Endothelial cell of umbilical vein (primary cell): Measurements from ENCODE around the gene TUBB2A. TPM values are rescaled to one million over a fixed set of nuclear protein-coding genes. Genes with fewer than 3 reads are reported as not detected.
"Not testable (repeated sequence)": the region's sequence is repeated elsewhere in the genome, so short reads cannot be mapped to it uniquely, and the experiment has no call there.

Source experiments
- BruUV-seq: library from RNA; stranded (reverse); fragments of 400-500 nt; replicated peaks from 2 replicates; lab custom pipeline; 2021; lab: Mats Ljungman, UMichigan
- CTCF ChIA-PET: fragments of 300-600, 350-600 bp; sonication (Branson Sonifier 250); formaldehyde crosslinking; loops from one replicate; lab custom pipeline; 2021; ENCODE audit warnings: antibody characterized with exemption, inconsistent platforms; lab: Charles Lee
- POLR2A ChIA-PET: fragments of 300-600, 350-600 bp; sonication (Branson Sonifier 250); formaldehyde crosslinking; loops from one replicate; lab custom pipeline; 2021; ENCODE audit warnings: antibody characterized with exemption, inconsistent platforms; lab: Charles Lee
- DNase-seq: peaks from one replicate; pipeline ENCODE4 v3.0.0-alpha.2; 2011; ENCODE audit warnings: low read depth, low spot score
- FAIRE-seq: peaks from 2 replicates; lab custom pipeline; 2011; peaks lifted over from hg19 to GRCh38; lab: Jason Lieb, UNC
- H2AFZ ChIP-seq: 2 replicates; pipeline ENCODE4 v1.6.0; 2012; ENCODE audit warnings: low read depth, low read length, control low read depth, inconsistent platforms
- H3K27ac ChIP-seq: 2 replicates; pipeline ENCODE4 v1.5.1; 2011; ENCODE audit warnings: low read depth, mild to moderate bottlenecking, control low read depth, low read length, moderate library complexity; ENCODE audit not compliant: insufficient read depth
- H3K27me3 ChIP-seq, 2 experiments: 2 replicates each; pipeline versions ENCODE4 v1.6.0 to v1.6.1; 2011; ENCODE audit warnings: low read length in 2 of 2, mixed read lengths in 1 of 2; ENCODE audit not compliant: control insufficient read depth in 2 of 2, insufficient read depth in 2 of 2
- H3K36me3 ChIP-seq, 2 experiments: 2 replicates in 1 of 2; 3 replicates in 1 of 2; pipeline ENCODE4 v1.5.1; 2011; ENCODE audit warnings: low read length in 2 of 2, mild to moderate bottlenecking in 1 of 2, moderate library complexity in 1 of 2; ENCODE audit not compliant: control insufficient read depth in 2 of 2, insufficient read depth in 2 of 2; ENCODE audit errors: extremely low read depth in 1 of 2
- H3K4me1 ChIP-seq: 3 replicates; pipeline ENCODE4 v1.5.1; 2011; ENCODE audit warnings: mild to moderate bottlenecking, low read length; ENCODE audit not compliant: control insufficient read depth, insufficient read depth; ENCODE audit errors: extremely low read depth
- H3K4me2 ChIP-seq: 2 replicates; pipeline ENCODE4 v1.6.1; 2011; ENCODE audit warnings: low read length, control low read depth, mixed read lengths; ENCODE audit not compliant: insufficient read depth
- H3K4me3 ChIP-seq, 3 experiments: fragments of 200-600 bp in 1 of 3; sonication (generic), shearing (Covaris generic) in 1 of 3; replicated peaks in 1 of 3; 2 replicates each; pipeline ENCODE4 v1.5.1; 2011 to 2016; ENCODE audit warnings: control low read depth in 3 of 3, low read length in 3 of 3, mild to moderate bottlenecking in 2 of 3, inconsistent platforms in 1 of 3, low read depth in 1 of 3, moderate library complexity in 1 of 3; ENCODE audit not compliant: insufficient read depth in 1 of 3
- H3K79me2 ChIP-seq: 2 replicates; pipeline ENCODE4 v1.6.0; 2012; ENCODE audit warnings: low read length, inconsistent platforms; ENCODE audit not compliant: control insufficient read depth, insufficient read depth
- H3K9ac ChIP-seq: replicated peaks from 2 replicates; pipeline ENCODE3; 2011; ENCODE audit warnings: low read length, control low read depth; ENCODE audit not compliant: insufficient read depth; ENCODE audit errors: extremely low read depth
- H3K9me1 ChIP-seq: replicated peaks from 3 replicates; pipeline ENCODE4 v1.6.0; 2011; ENCODE audit warnings: mild to moderate bottlenecking, low read length; ENCODE audit not compliant: control insufficient read depth, insufficient read depth; ENCODE audit errors: extremely low read depth
- H3K9me3 ChIP-seq: replicated peaks from 2 replicates; pipeline ENCODE4 v1.5.1; 2012; ENCODE audit warnings: low read length, inconsistent platforms; ENCODE audit not compliant: control insufficient read depth, insufficient read depth
- H4K20me1 ChIP-seq: replicated peaks from 2 replicates; pipeline ENCODE3; 2011; ENCODE audit warnings: mild to moderate bottlenecking, low read length; ENCODE audit not compliant: control insufficient read depth, insufficient read depth; ENCODE audit errors: extremely low read depth
- CTCF ChIP-seq, 2 donors: IDR thresholded peaks; 1 replicate in 1 of 2; 2 replicates in 1 of 2; pipeline ENCODE4 v1.5.1; 2011; ENCODE audit warnings: low read length in 2 of 2, mild to moderate bottlenecking in 2 of 2, moderate library complexity in 2 of 2, control low read depth in 1 of 2, inconsistent platforms in 1 of 2, low read depth in 1 of 2; ENCODE audit not compliant: insufficient read depth in 1 of 2; ENCODE audit errors: extremely low read depth in 1 of 2
- EZH2 ChIP-seq: IDR thresholded peaks from 2 replicates; pipeline ENCODE4 v1.6.1; 2012; ENCODE audit warnings: borderline replicate concordance, low read depth, mild to moderate bottlenecking, moderate library complexity, low read length, inconsistent platforms; ENCODE audit not compliant: severe bottlenecking
- FOS ChIP-seq: IDR thresholded peaks from 2 replicates; pipeline ENCODE4 v1.6.1; 2011; ENCODE audit warnings: mild to moderate bottlenecking, low read length, moderate library complexity, borderline replicate concordance; ENCODE audit not compliant: insufficient read depth
- GATA2 ChIP-seq: IDR thresholded peaks from 2 replicates; pipeline ENCODE4 v1.7.0; 2011; ENCODE audit warnings: low read depth, mild to moderate bottlenecking, moderate library complexity, mixed read lengths, low read length; ENCODE audit not compliant: insufficient read length, insufficient read depth
- JUN ChIP-seq: IDR thresholded peaks from 2 replicates; pipeline ENCODE4 v1.6.1; 2011; ENCODE audit warnings: borderline replicate concordance, low read depth; ENCODE audit not compliant: insufficient read length, insufficient read depth
- POLR2A ChIP-seq: IDR thresholded peaks from 2 replicates; pipeline ENCODE4 v1.6.1; 2012; ENCODE audit warnings: low read depth, mild to moderate bottlenecking, control low read depth, low read length
- POLR2AphosphoS5 ChIP-seq: IDR thresholded peaks from 2 replicates; pipeline ENCODE4 v1.6.1; 2012; ENCODE audit warnings: low read depth, mild to moderate bottlenecking, control low read depth, low read length, moderate library complexity; ENCODE audit not compliant: insufficient read depth
- dilution Hi-C: fragments of 300-500 bp; cut with MboI; formaldehyde crosslinking; loops from one replicate; pipeline ENCODE4 v1.15.0; 2019; ENCODE audit warnings: low sequenced_read_pairs; ENCODE audit not compliant: extremely low pct_ligation_motif_present
- intact Hi-C: fragments of 100-400 bp; cut with micrococcal nuclease; formaldehyde crosslinking; loops from one replicate; pipeline ENCODE4 v1.10.0; 2022
- polyA plus RNA-seq, 4 experiments: library from polyadenylated mRNA; depleted of rRNA in 3 of 4; stranded (reverse) in 3 of 4; unstranded in 1 of 4; fragments of >200 nt; gene quantifications; 2 replicates each; pipeline versions ENCODE4 v1.2.1 to v1.2.3, GENCODE V29; 2011 to 2012; ENCODE audit warnings: missing spikeins in 1 of 4
- total RNA-seq: library from RNA; stranded (reverse); gene quantifications from 2 replicates; pipeline ENCODE4 v1.2.3, GENCODE V29; 2021
- TF ChIP-seq, protein P1 (sequence below): IDR thresholded peaks from 2 replicates; pipeline ENCODE4 v1.6.1; 2011; ENCODE audit not compliant: insufficient read depth, insufficient read length

Gene TUBB2A
- total and polyA plus RNA-seq, 2 donors (not counting 3 experiments of a cell fraction or from before 2014, with no cell fraction given): 80.3 to 99.2 TPM

GRCh38 chr6:3138341-3138740 is 19.0 kb downstream of the TUBB2A start:
- DNase-seq: peak; percentile 58
- H3K9me1 ChIP-seq: no peaks in the 10 kb centered on the region
- peaks cover 13% of the 10 kb centered on the region for H3K4me1 ChIP-seq
- H4K20me1 ChIP-seq: no peaks in the 10 kb centered on the region
- dilution Hi-C loops: no loop called here
- peak; percentile 98 for FAIRE-seq
- H3K4me2 ChIP-seq: peak overlapping the region; percentile 34
- ChIA-PET POLR2A (no interaction called here), CTCF (interaction anchor here (0.7 to 3.0 kb wide), 3 partner anchors 10 to 113 kb away, joined by 3 to 19 read pairs (median 4); no protein-coding TSS in a partner anchor)
- peak overlapping the region; percentile 22 for H3K9ac ChIP-seq
- BruUV-seq: no TSS peak
- no peaks in the 10 kb centered on the region for H3K79me2 ChIP-seq
- no peak overlapping the region for H3K4me3 ChIP-seq
- intact Hi-C loops: no loop called here
- H3K36me3 ChIP-seq: no peaks in the 10 kb centered on the region
- no peaks in the 10 kb centered on the region for H3K27me3 ChIP-seq
- TF ChIP-seq GATA2 (peak; percentile 25), FOS (peak; percentile 76), POLR2A (no peak), CTCF (IDR thresholded peaks at IDR 0.05; ENCODE audit: extremely low read depth in 1 of 2, insufficient read depth in 1 of 2, low read depth in 1 of 2, low read length in 2 of 2) (no peak), POLR2AphosphoS5 (no peak), EZH2 (no peak), JUN (peak; percentile 95)
- TF ChIP-seq, protein P1, sequence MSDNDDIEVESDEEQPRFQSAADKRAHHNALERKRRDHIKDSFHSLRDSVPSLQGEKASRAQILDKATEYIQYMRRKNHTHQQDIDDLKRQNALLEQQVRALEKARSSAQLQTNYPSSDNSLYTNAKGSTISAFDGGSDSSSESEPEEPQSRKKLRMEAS: no peak
- H3K27ac ChIP-seq: peak overlapping the region; percentile 72
- no peaks in the 10 kb centered on the region for H3K9me3 ChIP-seq
- H2AFZ ChIP-seq: no peak overlapping the region

DNA sequence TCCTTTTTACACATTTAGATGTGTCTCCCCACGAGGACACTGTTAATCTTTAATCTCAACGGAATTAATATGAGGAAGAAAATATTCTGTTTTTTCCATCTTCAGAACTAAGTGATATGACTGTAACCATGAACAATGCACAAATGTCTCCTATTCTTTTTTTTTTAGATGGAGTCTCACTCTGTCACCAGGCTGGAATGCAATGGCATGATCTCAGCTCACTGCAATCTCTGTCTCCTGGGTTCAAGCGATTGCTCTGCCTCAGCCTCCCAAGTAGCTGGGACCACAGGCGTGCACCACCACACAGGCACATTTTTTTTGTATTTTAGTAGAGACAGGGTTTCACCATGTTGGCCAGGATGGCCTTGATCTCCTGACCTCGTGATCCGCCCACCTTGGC is 19.5 kb downstream of the TUBB2A start:
- H3K9me1 ChIP-seq, H4K20me1 ChIP-seq, BruUV-seq, dilution Hi-C loops, H3K9me3 ChIP-seq, H3K27me3 ChIP-seq, H3K9ac ChIP-seq, H3K4me3 ChIP-seq, intact Hi-C loops, H2AFZ ChIP-seq, FAIRE-seq, H3K36me3 ChIP-seq, H3K79me2 ChIP-seq, POLR2A ChIA-PET, DNase-seq: not testable (repeated sequence)
- peak overlapping the region; percentile 34 for H3K4me2 ChIP-seq
- peaks cover 13% of the 10 kb centered on the region for H3K4me1 ChIP-seq
- peak overlapping the region; percentile 72 for H3K27ac ChIP-seq
- CTCF ChIA-PET: interaction anchor here (0.7 to 3.0 kb wide), 3 partner anchors 10 to 113 kb away, joined by 3 to 19 read pairs (median 4); no protein-coding TSS in a partner anchor
